Fibroblast of lung (primary cell): ENCODE measurements around the gene FSTL4. TPM values are rescaled to one million over a fixed set of nuclear protein-coding genes. Genes with fewer than 3 reads are reported as not detected.

ENCODE experiments used
- DNase-seq, 2 donors: peaks; one replicate each; pipeline versions ENCODE4 v3.0.0 to v3.0.0-alpha.2; 2010; ENCODE audit warnings: low read depth in 2 of 2
- H2AFZ ChIP-seq: 2 replicates; pipeline ENCODE4 v1.5.1; 2012; ENCODE audit warnings: low read length, control low read depth, inconsistent platforms
- H3K27ac ChIP-seq: 2 replicates; pipeline ENCODE4 v1.5.1; 2011; ENCODE audit warnings: low read length, control low read depth; ENCODE audit not compliant: insufficient read depth
- H3K27me3 ChIP-seq: 2 replicates; pipeline ENCODE4 v1.5.1; 2011; ENCODE audit warnings: mild to moderate bottlenecking, low read length; ENCODE audit not compliant: control insufficient read depth, insufficient read depth
- H3K36me3 ChIP-seq: 2 replicates; pipeline ENCODE4 v1.5.1; 2011; ENCODE audit warnings: low read length; ENCODE audit not compliant: control insufficient read depth, insufficient read depth
- H3K4me1 ChIP-seq: 2 replicates; pipeline ENCODE4 v1.5.1; 2011; ENCODE audit warnings: low read length; ENCODE audit not compliant: control insufficient read depth, insufficient read depth; ENCODE audit errors: extremely low read depth
- H3K4me2 ChIP-seq: 2 replicates; pipeline ENCODE4 v1.5.1; 2011; ENCODE audit warnings: low read length, control low read depth; ENCODE audit not compliant: insufficient read depth; ENCODE audit errors: extremely low read depth
- H3K4me3 ChIP-seq, 4 experiments: fragments of 200-600 bp in 1 of 4; sonication (generic) in 1 of 4; replicated peaks in 1 of 4; 2 replicates each; pipeline ENCODE4 v1.5.1; 2011 to 2016; ENCODE audit warnings: low read length in 4 of 4, low read depth in 3 of 4, mild to moderate bottlenecking in 3 of 4, control low read depth in 2 of 4, inconsistent platforms in 1 of 4, mixed read lengths in 1 of 4; ENCODE audit not compliant: insufficient read depth in 1 of 4; ENCODE audit errors: control extremely low read depth in 1 of 4
- H3K79me2 ChIP-seq: 2 replicates; pipeline ENCODE4 v1.5.1; 2012; ENCODE audit warnings: mild to moderate bottlenecking, low read length, inconsistent platforms; ENCODE audit not compliant: control insufficient read depth, insufficient read depth
- H3K9ac ChIP-seq: 2 replicates; pipeline ENCODE4 v1.5.1; 2011; ENCODE audit warnings: mild to moderate bottlenecking, low read length, control low read depth; ENCODE audit not compliant: insufficient read depth
- H3K9me3 ChIP-seq: 2 replicates; pipeline ENCODE4 v1.5.1; 2012; ENCODE audit warnings: low read depth, low read length; ENCODE audit not compliant: control insufficient read depth, insufficient read depth
- H4K20me1 ChIP-seq: 2 replicates; pipeline ENCODE4 v1.5.1; 2011; ENCODE audit warnings: low read length; ENCODE audit not compliant: control insufficient read depth, insufficient read depth; ENCODE audit errors: extremely low read depth
- CTCF ChIP-seq, 2 donors: IDR thresholded peaks in 1 of 2; conservative IDR thresholded peaks in 1 of 2; 1 replicate in 1 of 2; 2 replicates in 1 of 2; pipeline ENCODE4 v1.5.1; 2011 to 2012; ENCODE audit warnings: low read length in 2 of 2, control low read depth in 1 of 2, inconsistent platforms in 1 of 2, low read depth in 1 of 2, mild to moderate bottlenecking in 1 of 2
- EZH2 ChIP-seq: IDR thresholded peaks from 2 replicates; pipeline ENCODE4 v1.5.1; 2012; ENCODE audit warnings: low read length, control low read depth, mild to moderate bottlenecking; ENCODE audit errors: missing control alignments
- polyA plus RNA-seq, 2 donors: library from polyadenylated mRNA; depleted of rRNA in 1 of 2; stranded (reverse) in 1 of 2; unstranded in 1 of 2; fragments of >200 nt; gene quantifications; 2 replicates each; pipeline ENCODE4 v1.2.1, GENCODE V29; 2011 to 2012; ENCODE audit warnings: missing spikeins in 1 of 2
- total RNA-seq: library from RNA; depleted of rRNA; stranded (reverse); fragments of >200 nt; gene quantifications from 2 replicates; pipeline ENCODE4 v1.2.1, GENCODE V29; 2014

The FSTL4 gene
- total and polyA plus RNA-seq, 2 donors (not counting 1 experiment from before 2014, with no cell fraction given): 0.17 to 0.33 TPM

GRCh38 chr5:133343196-133343595 lies 269.1 kb downstream of the FSTL4 start:
- Histone ChIP-seq H3K9ac (no peak overlapping the region), H3K4me2 (no peak overlapping the region), H3K27me3 (no peaks in the 10 kb centered on the region), H3K36me3 (no peaks in the 10 kb centered on the region), H3K9me3 (no peaks in the 10 kb centered on the region), H3K4me3 (no peak overlapping the region), H4K20me1 (no peaks in the 10 kb centered on the region), H3K4me1 (no peaks in the 10 kb centered on the region), H2AFZ (no peak overlapping the region), H3K27ac (no peak overlapping the region), H3K79me2 (no peaks in the 10 kb centered on the region)
- no peak for DNase-seq
- no peak for TF ChIP-seq EZH2
- no peak for TF ChIP-seq CTCF (conservative IDR thresholded peaks at IDR 0.05 in 1 of 2, IDR thresholded peaks at IDR 0.05 in 1 of 2; ENCODE audit: low read depth in 1 of 2, low read length in 2 of 2)

- no peaks in the 10 kb centered on the region for H3K9me3 ChIP-seq
- no peak overlapping the region for H3K4me3 ChIP-seq
- no peak overlapping the region for H2AFZ ChIP-seq
- no peak for DNase-seq
- H3K4me1 ChIP-seq: no peaks in the 10 kb centered on the region
- no peaks in the 10 kb centered on the region for H3K36me3 ChIP-seq
- no peaks in the 10 kb centered on the region for H3K27me3 ChIP-seq
- H3K27ac ChIP-seq: no peak overlapping the region
- no peaks in the 10 kb centered on the region for H3K79me2 ChIP-seq
- H3K9ac ChIP-seq: no peak overlapping the region
- H3K4me2 ChIP-seq: no peak overlapping the region
- no peaks in the 10 kb centered on the region for H4K20me1 ChIP-seq
- TF ChIP-seq EZH2: no peak
- TF ChIP-seq CTCF (conservative IDR thresholded peaks at IDR 0.05 in 1 of 2, IDR thresholded peaks at IDR 0.05 in 1 of 2; ENCODE audit: low read depth in 1 of 2, low read length in 2 of 2): no peak
Measured at GRCh38 chr5:133341915-133342710, 270.2 kb downstream of the FSTL4 start.

GRCh38 chr5:133341296-133341695 lies 271.0 kb downstream of the FSTL4 start:
- H4K20me1 ChIP-seq: no peaks in the 10 kb centered on the region
- no peaks in the 10 kb centered on the region for H3K4me1 ChIP-seq
- H3K27ac ChIP-seq: no peak overlapping the region
- no peak overlapping the region for H3K4me2 ChIP-seq
- H2AFZ ChIP-seq: no peak overlapping the region
- DNase-seq: no peak
- H3K9me3 ChIP-seq: no peaks in the 10 kb centered on the region
- no peak for TF ChIP-seq CTCF (conservative IDR thresholded peaks at IDR 0.05 in 1 of 2, IDR thresholded peaks at IDR 0.05 in 1 of 2; ENCODE audit: low read depth in 1 of 2, low read length in 2 of 2)
- no peak for TF ChIP-seq EZH2
- no peaks in the 10 kb centered on the region for H3K36me3 ChIP-seq
- no peaks in the 10 kb centered on the region for H3K27me3 ChIP-seq
- no peak overlapping the region for H3K4me3 ChIP-seq
- no peaks in the 10 kb centered on the region for H3K79me2 ChIP-seq
- no peak overlapping the region for H3K9ac ChIP-seq
